GM18517 (cell line): Measurements from ENCODE around the gene PLA2G4B.
A peak's percentile ranks its signal among the peaks of the same experiment; 100 is the strongest.
"Not testable (repeated sequence)": the region's sequence is repeated elsewhere in the genome, so short reads cannot be mapped to it uniquely, and the experiment has no call there.

Experiments
- ATAC-seq: cut with Tn5 transposase; IDR thresholded peaks from one replicate; pipeline ENCODE4 v1.9.1; 2021; ENCODE audit warnings: mild to moderate bottlenecking, moderate library complexity; ENCODE audit not compliant: unreplicated experiment

The PLA2G4B gene

DNA sequence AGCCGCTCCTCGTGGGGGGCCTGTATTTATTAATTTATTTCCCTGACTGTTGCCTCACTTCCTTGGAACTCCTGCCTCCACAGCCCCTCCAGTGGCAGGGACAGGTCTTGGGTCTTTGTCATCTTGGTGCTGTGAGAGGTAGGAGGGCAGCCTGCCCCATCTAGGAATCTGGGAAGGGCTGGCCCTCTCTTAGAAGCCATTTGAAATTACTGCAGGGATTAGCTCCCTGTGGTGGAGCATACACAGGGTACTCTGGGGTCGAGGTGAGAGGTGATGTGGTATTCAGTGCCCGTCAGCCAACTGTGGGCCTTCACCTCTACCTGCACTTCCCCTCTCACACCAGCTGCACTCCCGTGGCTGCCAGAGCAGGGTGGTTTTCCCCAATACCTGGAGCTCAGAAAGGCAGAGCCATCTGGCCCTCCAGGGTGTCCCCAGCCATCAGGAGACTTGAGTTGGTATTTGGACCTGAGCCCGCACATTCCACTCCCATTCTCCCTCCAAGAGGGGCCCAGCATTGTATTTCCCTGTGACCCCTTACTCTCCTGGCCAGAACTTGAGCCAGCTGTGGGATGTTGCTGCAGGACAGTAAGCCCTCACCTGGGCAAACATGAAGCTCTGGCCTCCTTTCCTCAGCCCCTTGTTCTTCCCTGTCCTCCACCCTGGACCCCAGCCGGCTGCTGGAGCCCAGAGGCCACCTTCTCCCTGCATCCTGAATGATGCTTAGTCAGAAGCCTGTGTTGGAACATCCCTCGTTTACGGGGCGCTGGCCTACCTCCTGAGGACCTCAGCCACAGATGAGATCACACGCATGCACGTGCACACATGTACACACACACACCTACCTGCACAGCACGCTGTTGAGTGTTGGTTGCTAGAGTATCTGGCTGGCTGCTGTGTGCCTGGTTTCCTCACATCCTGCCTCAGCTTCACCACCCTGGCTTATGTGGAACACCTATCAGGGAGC, 12.8 kb upstream of the PLA2G4B start:
- no peak for ATAC-seq

DNA sequence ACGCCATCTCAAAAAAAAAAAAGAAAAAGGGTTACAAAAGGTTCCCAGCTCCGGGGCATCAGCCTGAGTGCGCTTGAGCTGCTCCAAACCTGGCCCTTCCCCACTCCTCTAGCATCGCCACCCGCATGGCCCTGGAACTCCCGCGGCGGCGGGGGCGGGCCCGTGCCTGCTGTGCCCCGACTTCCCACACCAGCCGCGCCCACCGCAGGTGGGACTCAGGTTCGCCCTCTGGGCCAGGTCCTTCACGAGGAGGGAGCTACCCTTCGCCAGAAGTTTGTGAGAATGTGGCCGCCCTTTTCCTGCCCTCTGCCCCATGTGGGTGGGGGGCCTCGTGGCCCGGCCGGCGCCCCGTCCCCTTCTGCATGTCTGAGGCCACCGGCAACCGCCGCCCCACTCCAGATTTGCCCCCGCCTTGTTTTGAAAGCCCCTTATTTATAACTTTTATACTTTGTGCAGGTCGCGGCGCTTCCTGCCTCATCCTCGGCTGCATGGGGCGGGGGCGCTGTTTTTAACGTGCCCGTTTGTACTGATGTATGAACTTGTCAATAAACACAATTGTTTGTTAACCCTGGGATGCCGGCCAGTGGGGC, 11.3 kb upstream of the PLA2G4B start:
- ATAC-seq, result no peak

DNA sequence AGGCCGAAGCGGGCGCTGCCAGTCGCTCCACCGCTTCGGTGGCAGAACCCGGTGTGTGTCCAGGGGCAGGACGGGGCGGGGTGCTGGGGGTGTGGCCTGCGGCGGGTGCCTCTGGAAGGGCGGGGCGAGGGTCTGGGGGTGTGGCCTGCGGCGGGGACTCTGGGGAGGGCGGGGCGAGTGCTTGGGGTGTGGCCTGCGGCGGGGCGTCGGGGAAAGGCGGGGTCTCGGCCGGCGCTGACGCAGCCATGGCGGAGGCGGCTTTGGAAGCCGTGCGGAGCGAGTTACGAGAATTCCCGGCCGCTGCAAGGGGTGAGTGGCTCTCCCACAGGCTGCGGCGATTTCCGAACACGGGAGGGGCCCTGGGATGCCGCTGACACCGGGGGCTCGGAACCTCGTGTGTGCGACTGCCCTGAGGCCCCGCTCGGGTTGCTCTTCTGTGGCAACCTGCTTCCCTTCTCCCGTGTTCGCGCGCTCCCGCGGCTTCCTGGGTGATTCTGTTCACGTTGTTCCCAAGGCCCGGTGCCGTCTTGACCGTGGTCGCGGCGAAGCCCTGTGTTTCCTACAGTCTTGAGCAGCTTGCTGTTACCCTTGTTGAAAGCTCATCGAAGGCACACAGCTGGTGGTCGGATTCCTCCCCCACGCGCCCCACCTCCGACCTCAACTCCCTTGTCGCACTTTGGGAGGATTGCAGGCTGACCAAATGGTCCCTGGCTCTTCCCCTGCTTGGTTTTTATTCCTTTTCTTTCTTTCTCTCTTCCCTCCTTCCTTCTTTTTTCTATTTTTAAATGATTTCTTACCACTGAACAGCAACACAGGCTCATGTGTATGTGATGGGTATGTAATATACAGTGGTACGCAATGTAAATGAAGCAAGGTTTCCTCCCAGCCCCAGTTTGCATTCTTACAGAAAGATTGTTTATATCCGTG, 10.5 kb upstream of the PLA2G4B start, which contains the start of gene JMJD7:
Gene JMJD7, plus strand, starts transcription at position 213 of the 927 bp plus-strand sequence. Its CDS starts 33 bp downstream, at position 246.
- ATAC-seq, result peak; percentile 52

DNA sequence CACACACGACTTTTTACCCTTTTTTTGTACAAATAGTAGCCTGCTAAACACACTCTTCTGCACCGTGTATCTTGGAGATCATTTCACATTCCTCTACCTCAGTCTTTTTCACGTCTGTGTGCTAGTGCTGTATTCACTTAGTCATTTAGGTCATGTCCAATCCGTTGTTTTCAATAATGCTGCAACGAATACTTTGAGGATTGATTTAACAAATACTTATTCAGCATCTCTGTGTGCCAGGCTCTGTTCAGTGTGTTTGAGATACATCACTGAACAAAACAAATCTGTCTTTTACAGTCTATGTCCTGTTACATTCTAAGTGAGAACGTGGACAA, 9.9 kb upstream of the PLA2G4B start:
- ATAC-seq, result no peak

DNA sequence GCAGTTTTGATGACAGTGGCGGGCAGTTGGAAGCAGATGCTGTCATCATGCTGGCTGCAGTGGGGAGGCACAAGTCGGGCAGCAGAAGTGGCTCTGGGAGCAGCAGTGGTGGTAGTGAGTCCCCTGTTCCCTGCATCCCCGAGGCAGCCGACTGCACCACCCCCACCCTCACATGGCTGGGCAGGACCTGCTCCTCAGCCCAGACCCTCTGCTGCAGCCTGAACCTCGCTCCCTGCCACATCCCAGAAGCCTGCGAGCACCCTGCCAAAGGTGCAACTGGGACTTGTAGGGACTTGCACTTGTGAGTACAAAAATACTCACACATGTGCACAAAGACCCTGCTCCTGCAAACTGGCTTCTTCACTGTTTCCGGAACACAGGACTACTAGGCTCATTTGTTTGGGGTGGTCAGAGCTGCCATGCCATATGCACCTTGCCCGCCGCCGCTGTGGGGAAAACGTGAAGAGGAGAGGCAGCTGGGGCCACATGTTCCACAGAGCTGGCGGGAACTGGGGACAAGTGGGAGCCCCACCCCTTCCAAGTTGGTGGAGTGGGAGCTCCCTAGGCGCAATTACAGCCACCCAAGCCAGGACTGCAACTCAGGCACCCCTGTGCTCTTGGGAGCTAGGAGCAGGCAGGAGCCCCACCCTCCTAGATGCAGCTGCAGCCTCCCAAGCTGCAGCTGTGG, 8.5 kb upstream of the PLA2G4B start:
- ATAC-seq, result no peak

DNA sequence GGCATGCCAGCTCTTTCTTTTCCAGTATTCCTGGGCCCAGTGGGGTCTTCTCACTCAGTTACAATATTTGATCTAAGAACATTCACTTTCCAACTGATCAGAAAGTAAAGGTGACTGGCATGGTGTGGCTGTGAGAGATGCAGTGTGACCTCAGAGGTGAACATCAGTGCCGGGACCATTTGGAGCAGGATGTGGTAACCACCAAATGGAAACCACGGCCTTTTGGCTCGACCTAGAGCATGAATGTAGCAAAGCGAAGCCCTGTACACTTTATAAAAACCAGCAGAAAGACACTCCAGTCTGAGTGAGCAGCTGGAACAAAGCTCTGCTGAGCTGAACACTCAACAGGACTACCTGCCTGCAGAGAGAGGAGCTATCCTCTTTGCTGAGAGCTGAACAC, 7.4 kb upstream of the PLA2G4B start:
- ATAC-seq, result not testable (repeated sequence)

DNA sequence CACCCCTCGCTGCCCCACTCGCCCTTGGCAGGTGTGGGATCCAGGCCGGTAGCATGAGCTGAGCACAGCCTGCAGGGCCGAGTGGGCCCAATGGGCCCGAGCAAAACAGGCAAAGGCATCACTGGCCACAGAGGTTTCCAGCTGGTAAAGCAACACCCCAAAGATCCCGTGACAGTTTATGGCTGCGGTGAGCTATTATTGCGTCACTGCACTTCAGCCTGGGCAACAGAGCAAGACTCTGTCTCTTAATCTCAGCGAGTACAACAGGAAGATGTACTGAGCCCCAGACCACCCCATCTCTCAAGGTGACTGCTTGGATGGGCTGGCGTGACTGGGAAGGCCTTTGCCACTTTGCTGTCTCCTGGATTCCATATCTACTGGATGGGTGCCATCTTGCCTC, 6.4 kb upstream of the PLA2G4B start:
- no peak for ATAC-seq

DNA sequence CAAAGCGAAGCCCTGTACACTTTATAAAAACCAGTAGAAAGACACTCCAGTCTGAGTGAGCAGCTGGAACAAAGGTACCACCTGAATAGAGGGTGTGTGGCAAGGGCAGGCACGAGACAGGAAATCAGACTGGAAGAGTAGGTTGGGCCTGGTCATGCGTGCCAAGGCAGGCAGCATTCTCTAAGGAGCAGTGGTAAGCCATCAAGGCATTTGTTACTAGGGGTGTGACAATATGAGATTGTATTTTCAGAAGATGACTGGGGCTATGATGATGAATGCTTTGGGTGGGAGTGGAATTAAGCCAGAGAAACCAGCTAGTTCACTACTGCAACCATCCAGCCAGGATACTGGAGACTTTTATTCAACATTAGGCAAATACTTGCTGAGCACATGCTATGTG, 5.8 kb upstream of the PLA2G4B start:
- ATAC-seq, result no peak

DNA sequence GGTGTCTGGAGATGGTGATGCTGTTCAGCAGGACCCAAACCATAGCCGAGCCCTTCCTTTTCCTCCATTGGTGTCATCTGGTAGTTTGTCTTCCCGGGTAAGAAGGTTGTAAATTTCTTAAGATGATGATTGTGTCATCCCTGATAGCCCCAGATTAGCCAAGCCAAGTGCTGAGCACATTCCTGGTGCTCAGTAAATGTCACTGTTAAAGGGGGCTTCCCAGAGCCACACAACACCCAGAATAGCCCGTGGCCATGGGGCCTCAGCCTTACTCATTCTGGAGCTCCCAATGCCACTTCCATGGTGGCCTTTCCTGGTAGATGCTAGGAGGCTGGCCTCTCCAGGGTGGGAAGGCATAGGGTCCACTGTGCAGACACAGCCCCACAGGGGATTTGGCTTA, 4.6 kb upstream of the PLA2G4B start:
- no peak for ATAC-seq

DNA sequence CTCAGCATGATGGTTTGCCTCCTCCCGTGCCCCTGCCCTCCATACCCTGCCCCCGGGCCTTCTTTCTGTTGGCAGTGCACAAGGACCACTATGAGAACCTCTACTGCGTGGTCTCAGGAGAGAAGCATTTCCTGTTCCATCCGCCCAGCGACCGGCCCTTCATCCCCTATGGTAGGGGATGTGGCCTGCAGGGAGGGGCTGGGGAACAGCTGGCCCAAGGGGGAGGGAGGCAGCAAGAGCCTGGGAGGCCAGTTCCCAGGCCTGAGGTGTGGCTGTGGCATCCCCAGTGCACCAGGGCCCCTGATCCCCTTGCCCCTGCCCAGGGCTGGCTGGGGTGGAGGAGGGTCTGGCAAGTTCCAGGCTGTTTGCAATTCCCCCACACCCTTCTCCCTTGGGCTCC, 2.6 kb upstream of the PLA2G4B start:
- no peak for ATAC-seq

DNA sequence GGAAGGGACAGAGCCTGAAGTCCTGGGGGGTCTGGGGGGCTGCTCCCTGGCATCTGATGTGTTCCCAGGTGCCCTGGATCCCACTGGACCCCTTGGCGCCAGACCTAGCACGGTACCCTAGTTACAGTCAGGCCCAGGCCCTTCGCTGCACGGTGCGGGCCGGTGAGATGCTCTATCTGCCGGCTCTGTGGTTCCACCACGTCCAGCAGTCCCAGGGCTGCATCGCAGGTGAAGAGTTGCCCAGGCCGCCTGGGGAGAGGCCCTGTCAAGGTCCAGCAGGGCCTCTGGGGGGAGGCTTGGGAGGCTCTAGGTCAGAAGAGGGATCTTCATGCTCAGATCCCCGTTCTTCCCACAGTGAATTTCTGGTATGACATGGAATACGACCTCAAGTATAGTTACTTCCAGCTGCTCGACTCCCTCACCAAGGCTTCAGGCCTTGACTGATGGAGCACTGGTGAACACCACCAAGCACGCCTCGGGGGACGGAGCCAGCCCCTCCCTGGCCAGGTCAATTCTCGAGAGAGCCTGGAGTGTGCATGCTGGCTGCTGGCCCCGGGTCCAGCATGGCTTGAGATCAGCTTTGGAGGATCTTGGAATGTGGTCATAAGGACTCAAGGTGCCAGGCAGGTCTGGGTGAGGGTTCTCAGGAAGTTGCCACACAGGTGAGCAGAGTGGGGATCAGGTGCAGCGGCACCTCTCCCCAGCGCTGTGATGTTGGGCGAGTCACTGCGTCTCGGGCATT, 1.8 kb upstream of the PLA2G4B start:
- no peak for ATAC-seq

DNA sequence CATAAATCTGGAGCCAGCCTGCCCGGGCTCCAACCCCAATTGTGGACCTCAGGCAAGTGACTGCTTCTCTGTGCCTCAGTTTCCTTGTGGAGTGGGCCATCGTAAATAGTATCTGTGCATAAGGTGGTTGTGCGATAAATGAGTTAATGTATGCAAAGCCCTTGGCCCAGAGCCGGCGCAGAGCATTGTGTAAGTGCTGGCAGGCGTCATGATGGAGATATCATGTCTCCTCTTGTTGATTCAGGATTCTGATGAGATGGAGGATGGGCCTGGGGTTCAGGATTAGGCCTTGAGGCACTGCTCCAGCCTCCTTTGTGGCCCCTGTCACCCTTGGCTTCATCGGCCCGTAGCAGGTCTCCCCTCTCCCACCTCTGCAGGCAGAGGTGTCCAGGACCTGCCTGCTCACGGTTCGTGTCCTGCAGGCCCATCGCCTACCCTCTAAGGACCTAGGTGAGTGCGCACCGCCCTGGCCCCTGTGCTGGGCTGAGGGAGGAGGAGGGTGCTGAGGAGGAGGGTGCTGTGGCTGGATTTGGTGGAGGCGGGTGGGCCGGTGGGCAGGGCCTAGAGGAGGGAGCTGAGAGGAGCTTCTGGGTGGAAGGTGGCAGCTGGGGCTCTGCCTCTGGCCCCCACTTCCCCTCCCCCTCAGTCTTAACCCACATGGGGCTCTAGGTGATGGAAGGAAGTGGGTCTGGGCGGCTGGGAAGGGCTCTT, 1.3 kb downstream of the PLA2G4B start:
- ATAC-seq, result no peak

DNA sequence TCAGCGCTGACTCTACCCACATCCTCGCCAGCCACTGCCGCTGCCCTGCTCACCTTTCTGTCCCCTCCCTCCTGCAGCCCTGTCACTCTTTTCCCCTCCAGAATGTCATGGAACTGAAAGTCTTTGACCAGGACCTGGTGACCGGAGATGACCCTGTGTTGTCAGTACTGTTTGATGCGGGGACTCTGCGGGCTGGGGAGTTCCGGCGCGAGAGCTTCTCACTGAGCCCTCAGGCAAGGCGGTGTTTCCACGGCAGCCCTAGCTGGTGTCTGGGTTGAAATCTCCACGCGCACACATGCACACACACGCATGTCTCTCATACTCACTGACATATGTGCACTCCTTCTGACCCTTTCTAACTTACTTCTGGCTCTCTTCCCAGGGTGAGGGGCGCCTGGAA, 2.0 kb downstream of the PLA2G4B start:
- no peak for ATAC-seq

DNA sequence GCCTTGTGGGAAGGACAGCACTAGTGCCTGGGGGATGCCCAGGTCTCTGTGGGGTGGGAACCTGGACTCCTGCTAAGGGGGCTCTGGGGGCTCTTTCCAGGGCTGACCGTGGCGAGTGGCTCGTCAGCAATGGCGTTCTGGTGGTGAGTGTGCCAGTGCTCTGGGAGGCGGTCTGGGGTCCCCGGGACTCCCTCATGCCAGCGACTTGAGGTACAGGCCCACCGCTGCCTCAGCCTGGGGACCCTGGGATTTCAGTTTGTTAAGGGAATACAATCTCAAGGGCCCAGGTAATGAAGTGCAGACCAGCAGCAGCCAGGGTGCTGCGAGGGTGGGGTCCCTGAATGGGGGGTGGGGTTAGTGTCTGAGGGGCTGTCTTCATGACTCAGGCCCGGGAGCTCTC, 2.5 kb downstream of the PLA2G4B start:
- no peak for ATAC-seq

DNA sequence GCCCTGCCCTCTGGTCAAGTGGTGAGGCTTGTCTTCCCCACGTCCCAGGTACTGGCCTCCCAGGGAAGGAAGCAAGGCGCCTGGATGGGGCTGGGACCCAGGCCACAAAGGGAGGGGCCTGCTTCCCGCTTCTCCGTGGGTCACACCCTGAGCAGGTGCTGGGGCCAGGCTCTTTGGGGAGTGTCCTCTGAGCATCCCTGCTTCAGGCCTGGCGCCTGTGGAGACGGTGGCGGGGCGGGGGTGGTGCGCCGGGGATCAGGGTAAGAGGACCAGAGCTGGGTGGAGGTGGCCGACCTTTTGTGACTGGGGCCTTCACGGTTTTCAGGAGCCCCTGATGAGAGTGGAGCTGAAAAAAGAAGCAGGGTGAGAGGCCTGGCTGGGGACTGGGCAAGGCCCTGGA, 3.6 kb downstream of the PLA2G4B start:
- no peak for ATAC-seq

DNA sequence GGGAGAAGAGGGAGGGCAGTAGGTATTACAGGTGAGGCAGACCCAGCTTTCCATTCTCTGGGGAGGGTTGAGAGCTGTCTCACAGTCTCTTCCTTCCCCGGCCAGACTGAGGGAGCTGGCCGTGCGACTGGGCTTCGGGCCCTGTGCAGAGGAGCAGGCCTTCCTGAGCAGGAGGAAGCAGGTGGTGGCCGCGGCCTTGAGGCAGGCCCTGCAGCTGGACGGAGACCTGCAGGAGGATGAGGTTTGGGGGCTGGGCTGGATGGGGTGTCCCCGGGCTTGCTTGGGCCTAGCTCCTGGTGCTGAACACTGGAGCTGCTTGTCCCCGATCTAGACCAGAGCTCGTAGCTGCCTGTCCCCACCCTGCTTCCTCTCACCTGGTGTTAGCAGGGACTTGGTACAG, 4.9 kb downstream of the PLA2G4B start:
- ATAC-seq, result no peak

DNA sequence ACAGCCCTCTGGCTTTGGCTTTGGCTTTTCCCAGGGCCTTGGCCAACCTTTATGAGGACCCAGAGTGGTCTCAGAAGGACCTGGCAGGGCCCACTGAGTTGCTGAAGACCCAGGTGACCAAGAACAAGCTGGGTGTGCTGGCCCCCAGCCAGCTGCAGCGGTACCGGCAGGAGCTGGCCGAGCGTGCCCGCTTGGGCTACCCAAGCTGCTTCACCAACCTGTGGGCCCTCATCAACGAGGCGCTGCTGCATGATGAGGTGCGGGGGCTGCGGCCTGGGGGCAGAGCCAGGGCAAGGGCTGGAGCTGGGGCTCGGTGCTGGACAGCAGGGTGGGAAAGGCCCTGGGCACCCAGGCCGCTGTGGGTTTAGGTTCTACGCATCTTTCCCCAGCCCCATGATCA, 6.2 kb downstream of the PLA2G4B start:
- no peak for ATAC-seq

DNA sequence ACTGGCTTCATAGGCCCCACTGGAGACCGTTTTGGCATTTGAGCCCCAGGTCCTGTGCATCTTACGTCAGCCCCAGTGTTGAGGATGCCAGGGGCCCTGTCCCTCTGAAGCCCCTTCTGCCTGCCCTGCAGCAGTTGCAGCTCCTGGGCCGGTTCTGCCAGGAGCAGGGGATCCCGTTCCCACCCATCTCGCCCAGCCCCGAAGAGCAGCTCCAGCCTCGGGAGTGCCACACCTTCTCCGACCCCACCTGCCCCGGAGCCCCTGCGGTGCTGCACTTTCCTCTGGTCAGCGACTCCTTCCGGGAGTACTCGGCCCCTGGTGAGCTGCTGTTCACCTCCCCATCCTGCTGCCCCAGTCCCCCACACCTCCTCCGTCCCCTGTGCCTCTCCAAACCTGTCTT, 8.6 kb downstream of the PLA2G4B start:
- no peak for ATAC-seq

DNA sequence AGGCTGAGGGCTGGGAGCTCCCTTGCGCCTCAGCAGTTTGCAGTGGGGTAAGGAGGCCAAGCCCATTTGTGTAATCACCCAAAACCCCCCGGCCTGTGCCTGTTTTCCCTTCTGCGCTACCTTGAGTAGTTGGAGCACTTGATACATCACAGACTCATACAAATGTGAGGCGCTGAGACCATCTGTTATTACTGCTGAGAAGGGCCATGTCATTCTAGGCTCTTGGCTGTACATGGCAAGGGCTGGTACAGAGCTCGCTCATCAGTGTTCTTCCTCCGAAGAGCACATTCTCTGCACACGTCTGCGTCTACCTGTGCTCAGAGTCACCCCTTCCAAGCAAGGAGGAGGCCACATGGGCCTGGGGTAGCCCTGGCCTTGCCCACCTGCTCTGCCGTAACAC, 9.3 kb downstream of the PLA2G4B start:
- ATAC-seq, result no peak

DNA sequence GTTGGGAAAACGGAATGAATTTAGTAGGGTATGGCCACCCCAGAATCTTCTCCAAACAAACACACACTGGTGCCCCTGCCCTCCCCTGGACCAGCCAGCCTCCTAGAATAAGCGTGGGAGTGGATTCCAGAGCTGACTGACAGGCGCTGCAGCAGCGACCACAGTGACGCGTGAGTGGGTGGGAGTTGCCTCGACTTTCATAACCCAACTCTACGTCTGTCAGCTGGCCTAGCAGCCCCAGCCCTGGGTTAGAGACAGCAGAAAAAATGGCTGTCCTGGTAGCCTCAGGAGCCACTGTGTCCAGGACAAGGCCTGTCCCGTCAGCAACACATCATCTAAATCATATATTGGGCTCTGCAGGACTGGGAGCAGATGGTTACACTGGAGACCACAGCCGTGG, 10.0 kb downstream of the PLA2G4B start:
- ATAC-seq, result no peak
